GM18867 (cell line): Measurements from ENCODE around the gene C1orf174.

Experiments
- ATAC-seq: cut with Tn5 transposase; IDR thresholded peaks from one replicate; pipeline ENCODE4 v1.9.1; 2021; ENCODE audit warnings: mild to moderate bottlenecking, moderate library complexity; ENCODE audit not compliant: unreplicated experiment

The C1orf174 gene

DNA sequence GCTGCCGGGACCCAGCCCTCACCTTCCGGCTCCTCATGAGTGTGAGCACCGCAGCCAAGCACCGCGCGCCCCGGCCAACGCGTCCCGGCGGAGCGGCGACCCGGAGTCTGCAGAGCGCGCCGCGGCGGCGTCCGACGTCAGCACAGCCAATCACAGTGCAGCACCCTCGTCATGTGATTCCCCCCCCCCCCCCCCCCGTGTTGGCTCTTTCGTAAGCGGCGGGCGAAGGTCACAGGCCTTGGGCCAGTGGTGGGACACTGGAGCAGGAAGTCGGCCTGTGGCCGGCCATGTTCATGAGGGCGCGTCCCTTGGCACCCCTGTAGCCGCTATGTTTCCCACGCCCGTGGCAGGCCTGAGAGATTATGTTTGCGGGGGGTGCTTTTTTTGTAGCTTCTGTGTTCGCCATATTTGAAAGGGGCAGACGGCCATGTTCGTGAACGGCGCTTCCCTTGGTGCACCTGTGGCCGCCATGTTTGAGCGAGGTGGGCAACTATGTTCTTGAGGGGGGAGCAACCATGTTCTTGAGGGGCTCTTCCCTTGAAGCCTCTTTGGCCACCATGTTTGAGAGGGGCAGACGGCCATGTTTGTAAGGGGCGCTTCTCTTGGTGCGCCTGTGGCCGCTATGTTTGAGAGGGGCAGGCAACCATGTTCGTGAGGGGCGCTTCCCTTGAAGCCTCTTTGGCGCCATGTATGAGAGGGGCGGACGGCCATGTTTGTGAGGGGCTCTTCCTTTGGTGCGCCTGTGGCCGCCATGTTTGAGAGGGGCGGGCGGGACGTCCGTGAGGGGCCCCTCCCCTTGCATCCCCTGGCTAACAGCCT, at the start of gene C1orf174:
TSS of gene C1orf174 (minus strand) at position 123 of the 819 bp plus-strand sequence. CDS start at position 37, 86 bp downstream.
- ATAC-seq = peak; percentile 69

DNA sequence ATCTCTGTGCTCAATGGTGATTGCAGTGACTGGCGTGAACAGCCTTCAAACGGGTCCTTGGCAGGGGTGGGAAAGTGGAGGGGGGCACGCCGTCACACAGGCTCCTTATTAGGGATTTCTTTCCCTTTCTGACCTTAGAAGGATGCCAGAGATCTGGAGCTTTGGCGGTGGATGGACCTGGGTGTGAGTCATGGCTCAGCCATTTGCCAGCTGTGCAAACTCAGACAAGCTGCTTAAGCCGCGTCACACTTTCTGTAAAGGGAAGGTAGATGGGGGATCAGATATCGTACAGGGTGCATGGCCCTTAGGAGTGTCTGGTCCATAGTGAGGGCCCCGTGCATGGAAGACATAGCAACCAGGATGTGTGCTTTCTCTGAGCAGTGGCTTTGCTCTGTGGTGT, 48.3 kb upstream of the C1orf174 start:
- ATAC-seq = no peak

DNA sequence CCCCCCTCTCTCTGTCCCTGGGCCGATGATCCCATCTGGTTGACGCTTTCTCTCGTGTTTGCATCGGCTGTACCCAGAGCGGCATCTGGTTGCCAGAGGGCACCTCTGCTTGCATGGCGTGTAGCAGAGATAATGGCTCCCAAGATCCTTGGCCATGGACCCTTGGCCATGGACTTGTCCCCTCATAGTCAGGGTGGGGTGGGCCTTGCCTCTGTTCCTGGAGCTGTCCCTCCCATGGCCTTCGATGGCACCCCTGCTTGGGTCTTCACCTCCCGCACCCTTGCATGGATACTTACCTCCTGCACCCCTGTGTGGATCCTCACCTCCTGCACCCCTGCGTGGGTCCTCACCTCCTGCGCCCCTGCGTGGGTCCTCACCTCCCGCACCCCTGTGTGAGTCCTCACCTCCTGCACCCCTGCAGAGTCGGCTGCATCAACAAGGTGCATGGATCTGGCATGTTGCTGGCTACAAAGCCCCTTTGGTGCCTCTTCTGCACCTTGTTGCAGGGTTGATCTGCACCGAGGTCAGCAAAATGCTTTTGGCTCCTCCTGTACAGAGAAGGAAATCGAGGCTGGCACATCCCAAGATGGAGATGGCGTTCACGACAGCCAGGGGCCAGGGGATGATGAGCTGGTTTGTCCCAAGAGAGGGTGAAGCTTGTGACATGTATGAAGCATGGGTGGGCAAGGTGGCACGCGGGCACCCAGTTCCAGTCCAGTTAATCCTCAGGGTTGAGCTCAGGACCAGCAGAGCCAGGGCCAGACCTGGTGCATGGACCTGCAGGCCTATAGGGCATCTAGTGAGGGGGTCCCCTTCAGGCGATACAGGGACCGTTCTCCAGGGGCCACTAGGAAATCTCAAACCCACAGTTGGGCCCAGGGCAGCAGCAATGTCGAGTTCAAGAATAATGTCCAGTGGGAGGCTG, 46.1 kb upstream of the C1orf174 start:
- no peak for ATAC-seq

DNA sequence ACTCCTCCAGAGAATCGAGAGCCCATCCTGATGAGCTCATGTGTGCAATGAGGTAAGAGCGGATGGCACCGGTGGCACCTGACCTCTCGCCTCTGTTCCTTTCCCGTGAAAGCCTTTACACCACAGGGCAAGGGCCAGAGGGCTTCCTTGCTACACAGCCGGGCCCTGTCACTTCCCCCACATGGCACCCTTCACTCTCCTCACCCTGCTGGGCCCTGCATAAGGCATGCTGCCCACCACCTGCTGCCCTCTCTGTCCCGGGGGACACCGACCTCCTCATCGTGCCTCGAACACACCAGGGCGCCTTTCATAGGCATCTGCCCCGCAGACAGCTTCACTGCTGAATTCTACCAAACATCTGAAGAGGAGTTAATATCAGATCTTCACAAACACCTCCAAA, 45.1 kb upstream of the C1orf174 start:
- ATAC-seq = no peak

DNA sequence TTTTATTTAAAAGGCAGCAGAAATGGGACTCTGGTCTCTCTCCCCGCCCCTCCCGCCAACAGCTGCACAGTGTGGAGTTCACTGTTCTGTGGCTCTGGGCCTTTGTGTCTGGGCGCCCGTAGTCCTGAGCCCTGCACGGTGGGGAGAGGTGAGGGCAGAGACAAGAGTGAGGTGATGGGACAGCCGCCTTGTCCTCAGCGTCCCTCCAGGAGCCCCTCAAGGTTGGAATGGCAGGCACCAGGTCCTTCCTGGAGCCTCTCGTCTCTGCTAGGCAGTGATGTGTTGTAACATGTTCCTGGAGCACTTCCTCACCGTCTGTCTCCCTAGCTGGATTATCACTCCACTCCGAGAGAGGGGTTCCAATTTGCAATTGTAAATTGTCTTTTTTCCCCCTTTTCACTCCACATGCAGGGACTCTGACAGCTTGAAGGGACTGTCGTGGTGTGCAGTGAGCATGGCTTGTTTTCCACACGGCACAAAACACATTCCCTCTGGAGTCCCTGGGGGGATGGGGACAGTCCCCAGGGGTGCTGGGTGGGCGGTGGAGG, 44.6 kb upstream of the C1orf174 start:
- ATAC-seq = no peak

DNA sequence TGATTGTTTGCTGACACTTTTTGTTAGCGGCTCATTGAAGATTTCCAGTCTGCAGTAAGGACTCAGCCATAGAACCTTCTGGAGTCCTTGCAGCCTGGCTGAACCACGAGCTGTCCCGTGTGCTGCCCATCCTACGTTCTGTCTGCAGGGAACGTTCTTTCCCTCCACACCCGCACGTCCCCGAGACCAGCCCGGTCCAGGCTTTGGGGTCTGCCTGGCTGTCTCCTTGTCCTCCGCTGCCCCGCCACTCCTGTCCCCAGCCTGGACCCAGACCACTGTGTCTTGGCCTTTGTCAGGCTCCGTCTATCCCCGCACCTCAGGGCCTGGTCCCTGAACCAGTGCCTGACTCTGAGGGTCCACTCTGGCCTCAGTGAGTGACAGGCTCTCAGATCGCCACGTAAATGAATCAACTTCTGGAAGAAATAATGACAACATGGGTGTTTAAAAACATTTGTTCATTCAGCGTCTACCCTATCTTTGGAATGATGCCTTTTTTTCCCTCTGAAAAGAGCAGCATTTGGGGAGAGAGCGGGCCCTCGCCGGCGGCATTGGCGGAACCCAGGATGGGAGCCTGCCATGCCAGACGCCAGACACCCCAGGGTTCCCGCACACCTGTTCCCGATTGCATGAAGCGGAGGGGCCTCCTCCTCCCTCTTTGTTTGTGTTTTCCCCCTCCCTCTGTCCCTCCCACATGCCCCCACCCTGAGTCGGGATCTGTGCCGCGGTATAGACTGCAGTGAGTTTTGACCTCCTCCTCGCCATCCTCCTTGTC, 43.9 kb upstream of the C1orf174 start:
- no peak for ATAC-seq

DNA sequence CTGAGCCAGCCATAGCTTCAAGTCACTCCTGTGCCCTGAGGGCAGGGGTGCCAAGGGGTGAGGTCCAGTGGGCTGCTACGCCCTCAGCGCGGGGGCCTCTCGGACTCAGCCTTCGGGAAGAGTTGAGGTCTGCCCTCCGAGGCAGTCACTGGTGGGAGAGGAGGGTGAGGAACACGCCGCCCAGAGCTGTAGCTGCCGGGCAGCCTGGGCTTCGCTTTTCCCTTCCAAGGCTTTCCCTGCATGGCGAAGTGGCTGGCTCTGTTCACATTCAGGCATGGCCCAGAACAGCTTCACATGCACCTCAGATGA, 43.0 kb upstream of the C1orf174 start:
- ATAC-seq = no peak

DNA sequence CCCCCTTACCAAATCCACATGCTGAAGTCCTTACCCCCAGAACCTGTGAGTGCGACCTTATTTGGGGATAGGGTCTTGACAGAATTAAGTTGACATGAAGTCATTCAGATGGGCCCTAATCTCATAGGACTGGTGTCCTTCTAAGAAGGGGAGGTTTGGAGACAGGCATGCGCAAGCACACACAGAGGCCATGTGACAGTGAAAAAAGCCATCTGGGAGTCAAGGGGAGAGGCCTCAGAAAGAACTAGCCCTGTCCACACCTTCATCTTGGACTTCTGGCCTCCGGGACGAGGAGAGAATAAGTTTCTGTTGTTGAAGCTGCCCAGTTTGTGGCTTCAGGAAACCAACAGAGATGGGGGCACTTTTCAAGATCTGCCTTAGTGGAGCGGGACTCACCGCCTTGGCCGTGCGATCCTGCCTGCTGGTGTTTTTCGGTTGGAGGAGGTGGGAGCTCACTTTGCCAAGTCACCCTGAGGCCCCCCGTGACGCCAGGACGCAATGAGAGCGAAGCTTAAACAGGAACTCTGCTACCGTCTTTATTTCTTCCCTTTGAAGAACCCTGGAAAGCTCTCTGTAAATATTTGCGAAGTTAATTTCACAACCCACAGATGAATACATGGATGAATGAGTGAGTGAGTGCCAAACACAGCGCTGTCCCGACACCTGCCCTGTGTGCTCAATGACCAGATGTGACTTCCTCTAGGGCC, 42.5 kb upstream of the C1orf174 start:
- no peak for ATAC-seq

DNA sequence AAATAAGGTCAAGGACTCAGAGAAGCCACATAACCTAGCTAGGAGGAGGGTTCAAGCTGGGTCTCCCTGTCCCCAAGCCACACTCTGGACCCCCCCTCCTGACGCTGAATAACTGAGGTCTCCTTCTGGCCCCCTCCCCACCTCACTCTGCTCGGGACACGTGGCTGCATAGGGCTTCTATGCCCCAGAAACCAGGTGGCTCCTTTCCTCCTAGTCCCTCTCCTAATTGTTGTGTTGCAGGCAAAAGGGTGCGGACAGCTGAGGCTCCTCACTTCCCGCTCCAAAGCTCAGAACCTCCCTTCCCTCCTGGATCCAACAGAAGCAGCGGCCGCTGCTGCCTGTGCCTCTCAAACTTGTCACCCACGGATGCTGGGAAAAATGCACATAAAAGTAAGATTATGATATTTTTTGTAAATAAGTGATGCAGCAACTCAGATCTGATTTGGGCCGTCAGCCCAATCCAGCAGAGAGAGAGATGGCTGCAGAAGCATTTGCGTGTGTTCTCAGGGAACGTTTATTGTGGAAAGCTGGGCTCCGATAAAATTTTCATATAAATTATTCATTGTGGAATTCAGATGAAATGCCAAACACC, 40.8 kb upstream of the C1orf174 start:
- no peak for ATAC-seq

DNA sequence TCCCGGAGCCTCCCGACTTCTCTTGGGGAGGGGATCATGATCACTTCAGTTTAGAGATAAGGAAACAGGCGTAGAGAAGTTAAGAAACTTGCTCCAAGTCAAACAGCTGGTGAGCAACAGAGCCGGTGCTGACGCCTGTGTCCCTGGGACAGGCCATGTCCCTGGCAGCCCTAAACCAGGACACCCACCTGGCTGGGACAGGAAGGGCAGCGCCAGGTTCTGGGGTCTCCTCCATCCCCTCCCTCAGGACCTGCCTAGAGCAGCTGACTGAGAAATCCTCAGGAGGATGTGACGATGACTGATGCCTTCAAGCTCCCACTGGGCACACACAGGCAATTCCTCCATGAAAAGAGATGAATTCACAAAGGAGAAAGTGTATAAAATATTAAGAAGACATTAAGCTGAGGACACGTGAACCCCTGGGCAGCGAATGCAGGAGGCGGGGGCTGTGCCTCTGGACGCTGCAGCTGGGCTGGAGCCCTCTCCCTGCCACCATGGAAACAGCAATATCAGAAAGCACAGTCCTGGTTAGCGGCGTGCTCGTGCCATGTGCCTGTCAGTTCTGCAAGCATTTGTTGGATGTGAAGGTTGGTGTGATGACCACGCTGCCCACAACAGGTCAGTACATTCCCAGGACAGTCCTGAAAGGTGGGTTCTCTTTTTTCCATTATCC, 40.1 kb upstream of the C1orf174 start:
- ATAC-seq = no peak

DNA sequence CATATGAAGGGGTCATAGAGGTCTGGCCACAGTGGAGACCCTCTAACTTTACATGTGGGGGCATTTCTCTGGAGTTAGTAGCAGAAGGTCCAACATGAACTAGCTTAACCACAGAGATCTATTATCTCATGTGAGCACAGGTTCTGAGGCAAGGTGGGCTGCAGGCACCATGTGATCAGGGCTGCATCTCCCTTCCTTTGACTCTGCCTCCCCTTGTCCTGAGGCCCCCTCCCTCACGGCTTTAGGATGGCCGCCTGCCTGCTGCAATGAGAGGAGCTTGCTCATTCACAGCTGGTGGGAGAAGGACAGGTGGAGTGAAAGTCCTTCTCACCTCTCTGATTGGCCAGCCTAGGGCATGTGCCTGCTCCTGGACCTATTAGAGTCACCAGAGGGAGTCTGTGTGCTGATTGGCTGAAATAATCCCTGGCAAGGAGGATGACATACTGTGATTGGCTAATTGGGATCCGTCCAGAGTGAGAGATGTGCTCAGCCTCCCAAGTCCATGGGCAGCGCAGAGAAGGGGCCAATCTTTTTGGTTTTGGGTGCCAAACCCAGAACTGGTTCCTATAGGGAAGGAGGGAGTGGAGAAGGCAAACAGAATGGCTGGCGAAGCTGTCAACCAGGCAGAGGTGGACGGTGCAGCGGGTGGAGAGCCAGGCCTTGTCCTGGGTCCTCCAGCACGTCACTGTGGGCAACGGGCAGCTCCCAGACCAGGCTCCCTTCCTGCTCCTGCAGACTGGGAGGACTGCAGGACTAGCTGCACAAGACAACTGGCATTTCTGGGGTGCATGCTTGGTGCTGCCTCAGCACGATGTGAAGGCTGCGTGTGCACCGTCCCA, 39.4 kb upstream of the C1orf174 start:
- no peak for ATAC-seq

DNA sequence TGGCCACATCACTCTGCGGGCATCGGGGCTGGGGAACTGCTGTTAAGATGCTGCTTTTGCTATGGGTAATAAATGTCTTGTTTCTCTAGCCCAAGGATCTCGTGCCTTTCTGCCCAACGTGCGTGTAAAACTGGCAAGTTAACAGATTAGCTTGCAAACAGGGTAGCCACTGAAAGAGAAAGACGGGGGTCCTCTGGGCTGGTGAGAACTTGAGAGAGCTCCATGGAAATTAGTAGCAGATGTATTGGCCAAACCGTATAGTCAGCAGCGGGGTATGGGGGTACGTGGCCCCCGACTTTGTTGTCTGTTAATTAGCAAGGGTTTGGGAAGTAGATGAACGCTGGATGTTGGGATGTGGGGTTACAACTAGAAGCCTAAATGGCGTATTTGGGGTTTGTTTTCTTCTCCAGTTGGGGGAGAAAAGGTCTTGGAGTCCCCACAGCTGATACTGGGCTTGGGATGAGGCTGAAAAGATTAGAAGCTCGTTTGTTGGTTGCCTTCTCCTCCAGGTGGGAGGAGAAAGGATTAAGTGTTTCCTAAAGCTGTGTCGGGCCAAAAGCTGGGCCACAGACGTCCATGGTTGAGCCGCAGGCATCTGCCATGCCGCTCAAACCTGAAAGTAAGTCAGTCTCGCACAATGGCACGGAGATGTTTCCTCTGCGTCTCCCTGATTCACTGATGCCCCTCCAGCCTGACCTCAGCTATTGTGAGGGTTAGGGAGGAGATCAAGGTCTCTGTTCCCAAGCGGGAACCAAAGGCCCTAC, 32.3 kb upstream of the C1orf174 start:
- ATAC-seq = no peak

DNA sequence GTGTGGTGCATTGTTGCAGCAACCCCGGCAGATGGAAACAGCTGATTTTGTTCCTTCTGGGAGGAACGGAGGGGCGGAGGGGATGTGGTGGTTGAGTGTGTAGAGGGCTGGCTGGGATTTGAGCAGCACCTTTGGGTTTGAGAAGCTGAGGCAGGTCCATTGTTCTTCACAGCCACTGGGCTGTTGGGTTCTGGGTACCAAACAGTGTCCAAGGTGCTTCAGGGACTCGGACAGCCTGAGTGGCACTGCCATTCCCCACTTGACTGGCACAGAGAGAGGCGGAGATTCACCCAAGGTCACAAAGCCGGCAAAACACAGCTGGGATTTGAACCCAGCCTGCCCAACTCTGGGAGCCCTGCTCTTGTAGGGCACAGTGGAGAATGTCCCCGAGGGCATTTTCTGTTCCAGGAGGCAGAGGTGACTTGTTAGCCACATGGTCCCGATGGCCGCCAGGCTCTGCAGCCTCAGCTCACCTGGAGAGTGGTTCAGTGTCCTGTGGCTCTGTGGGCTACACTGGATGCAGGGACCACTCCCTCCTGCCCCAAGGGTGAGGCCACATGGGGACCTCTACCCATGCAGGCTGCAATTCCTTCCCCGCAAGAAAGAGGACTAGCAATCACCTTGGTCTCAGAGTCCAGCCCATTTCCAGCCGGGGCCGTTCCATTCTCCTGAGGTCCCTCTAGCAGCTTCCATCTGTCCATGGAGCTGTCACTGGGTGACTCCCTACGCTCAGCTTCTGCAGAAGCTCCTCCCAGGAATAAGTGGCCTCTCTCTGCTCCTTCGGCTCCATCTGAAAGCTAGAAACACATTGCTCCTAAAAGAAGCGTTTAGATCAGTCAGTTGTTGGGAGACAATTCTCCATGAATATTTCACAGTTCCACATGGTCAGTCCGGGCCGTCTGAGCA, 31.2 kb upstream of the C1orf174 start:
- no peak for ATAC-seq

DNA sequence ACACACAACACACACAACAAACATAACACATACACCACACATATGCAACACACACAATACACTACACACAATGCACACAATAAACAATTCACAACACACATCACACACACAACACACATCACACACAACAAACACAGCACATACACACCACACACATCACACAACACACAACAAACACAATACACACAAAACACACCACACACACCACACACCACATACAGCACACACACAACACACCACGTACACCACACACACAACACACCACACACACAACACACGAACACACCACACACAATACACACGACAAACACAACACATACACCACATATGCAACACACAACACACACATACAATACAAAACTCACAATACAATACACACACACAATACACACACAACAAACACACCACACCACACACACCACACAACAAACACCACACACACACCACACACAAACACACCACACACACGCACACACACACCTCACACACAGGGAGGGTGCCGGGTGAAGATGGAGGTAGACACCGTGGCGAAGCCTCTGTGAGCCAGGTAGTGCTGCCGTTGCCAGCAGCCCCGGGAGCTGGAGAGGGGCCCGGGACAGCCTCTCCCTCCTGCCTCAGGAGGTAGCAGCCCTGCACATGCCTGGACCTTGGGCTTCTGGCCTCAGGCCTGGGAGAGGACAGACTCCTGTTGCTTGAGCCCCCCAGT, 30.4 kb upstream of the C1orf174 start:
- ATAC-seq = no peak

DNA sequence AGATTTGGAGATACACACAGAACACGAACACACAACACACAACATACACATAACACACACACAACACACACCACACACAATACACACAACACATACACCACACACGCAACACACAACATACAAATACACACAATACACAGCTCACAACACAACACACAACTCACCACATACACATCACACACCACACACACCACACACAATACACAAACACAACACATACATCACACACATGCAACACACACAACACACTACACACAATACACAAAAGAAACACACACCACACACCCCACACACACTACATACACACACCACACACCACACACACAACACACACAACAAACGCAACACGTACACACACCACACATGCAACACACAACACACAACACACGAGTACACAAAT, 29.1 kb upstream of the C1orf174 start:
- ATAC-seq = no peak

DNA sequence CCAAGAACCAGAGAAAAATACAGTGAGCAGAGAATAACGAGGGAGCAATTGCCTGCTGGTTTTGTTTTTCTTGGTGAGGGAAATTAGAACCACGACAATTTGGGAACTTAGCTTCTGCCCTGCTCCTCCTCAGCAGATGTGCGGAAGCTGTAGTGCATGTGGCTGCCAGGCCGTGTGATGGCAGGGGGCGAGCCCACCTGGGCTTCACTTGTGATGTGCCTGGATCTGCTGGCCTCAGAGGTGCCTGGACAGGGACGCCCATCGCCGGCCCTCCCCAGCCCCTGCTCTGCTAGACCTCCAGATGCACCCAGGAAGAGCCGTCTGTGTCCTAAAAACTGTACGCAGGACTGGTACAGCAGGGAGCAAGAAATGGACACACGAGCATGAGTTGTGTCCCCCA, 28.5 kb upstream of the C1orf174 start:
- no peak for ATAC-seq
